Measurements from ENCODE around the gene MEGF10. TPM values are rescaled to one million over a fixed set of nuclear protein-coding genes. Genes with fewer than 3 reads are reported as not detected.

Gene MEGF10
- polyA plus RNA-seq, 1 donor: 43.1 TPM

GRCh38 chr5:127370631-127371030, 80.0 kb downstream of the MEGF10 start:
- no peak for DNase-seq

- DNase-seq: no peak
Measured at GRCh38 chr5:127373858-127374491, 83.4 kb downstream of the MEGF10 start.

GRCh38 chr5:127375124-127375523, 84.5 kb downstream of the MEGF10 start:
- no peak for DNase-seq

- DNase-seq: no peak
Measured at GRCh38 chr5:127375544-127376091, 85.0 kb downstream of the MEGF10 start.

- DNase-seq: no peak
Measured at GRCh38 chr5:127377651-127378050, 87.1 kb downstream of the MEGF10 start.

DNA sequence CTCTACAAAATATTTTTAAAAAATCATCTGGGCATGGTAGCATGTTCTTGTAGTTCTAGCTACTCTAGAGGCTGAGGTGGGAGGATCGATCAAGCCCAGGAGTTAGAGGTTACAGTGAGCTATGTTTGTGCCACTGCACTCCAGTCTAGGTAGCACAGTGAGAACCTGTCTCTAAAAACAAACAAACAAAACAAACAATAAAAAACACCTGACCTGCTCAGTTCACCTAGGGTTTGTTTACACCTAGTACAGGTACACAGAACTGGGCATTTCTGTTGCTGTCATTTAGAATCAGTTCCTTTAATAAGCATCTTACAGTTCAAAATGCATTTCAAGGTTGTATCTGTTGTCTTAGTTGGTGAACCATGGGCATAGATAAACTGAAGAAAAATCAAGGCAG, 95.3 kb downstream of the MEGF10 start:
- no peak for DNase-seq

- DNase-seq: no peak
Measured at GRCh38 chr5:127386557-127386956, 96.0 kb downstream of the MEGF10 start.

- DNase-seq: no peak
Measured at GRCh38 chr5:127389601-127390000, 99.0 kb downstream of the MEGF10 start.

- DNase-seq: no peak
Measured at GRCh38 chr5:127392762-127393161, 102.2 kb downstream of the MEGF10 start.

GRCh38 chr5:127396490-127397155, 106.0 kb downstream of the MEGF10 start:
- no peak for DNase-seq

DNA sequence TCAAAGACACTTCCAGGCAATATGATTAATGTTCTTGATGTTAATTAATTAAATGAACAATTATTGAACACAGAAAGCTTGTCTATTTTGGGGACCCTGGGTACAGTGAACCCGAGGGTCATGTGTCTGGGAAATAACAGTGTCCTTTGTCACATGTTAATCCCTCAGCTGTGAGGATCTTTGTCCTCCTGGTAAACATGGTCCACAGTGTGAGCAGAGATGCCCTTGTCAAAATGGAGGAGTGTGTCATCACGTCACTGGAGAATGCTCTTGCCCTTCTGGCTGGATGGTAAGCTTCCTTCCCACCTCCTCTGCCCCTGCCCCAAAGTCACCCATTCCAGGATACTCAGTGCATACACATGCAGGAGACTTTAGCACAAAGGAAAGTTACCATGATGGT, 107.9 kb downstream of the MEGF10 start:
- no peak for DNase-seq

DNA sequence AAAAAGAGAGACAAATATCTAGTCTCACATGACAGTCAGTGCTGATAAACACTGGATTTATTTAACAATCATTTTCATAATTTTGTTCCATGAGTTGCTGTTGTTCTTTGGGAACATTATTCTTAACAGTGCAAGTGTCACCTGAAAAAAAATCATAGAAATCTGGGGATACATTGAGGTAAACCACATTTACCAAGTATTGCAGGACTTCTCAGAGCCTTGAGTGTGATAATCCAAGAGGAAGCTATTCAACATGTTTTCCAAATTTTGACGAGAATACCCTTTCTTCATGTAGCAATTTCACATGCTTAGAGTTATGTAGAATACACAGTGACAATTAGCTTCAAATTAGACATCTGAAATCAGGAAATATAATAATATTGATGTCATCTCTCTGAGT, 108.5 kb downstream of the MEGF10 start:
- DNase-seq: no peak

GRCh38 chr5:127400539-127400938, 109.9 kb downstream of the MEGF10 start:
- no peak for DNase-seq

GRCh38 chr5:127400946-127401670, 110.5 kb downstream of the MEGF10 start:
- no peak for DNase-seq

GRCh38 chr5:127402361-127402760, 111.8 kb downstream of the MEGF10 start:
- no peak for DNase-seq

GRCh38 chr5:127404190-127404589, 113.6 kb downstream of the MEGF10 start:
- no peak for DNase-seq

GRCh38 chr5:127406326-127407121, 115.9 kb downstream of the MEGF10 start:
- DNase-seq: no peak

GRCh38 chr5:127409246-127409917, 118.8 kb downstream of the MEGF10 start:
- DNase-seq: no peak

GRCh38 chr5:127409921-127410675, 119.5 kb downstream of the MEGF10 start:
- DNase-seq: no peak

DNA sequence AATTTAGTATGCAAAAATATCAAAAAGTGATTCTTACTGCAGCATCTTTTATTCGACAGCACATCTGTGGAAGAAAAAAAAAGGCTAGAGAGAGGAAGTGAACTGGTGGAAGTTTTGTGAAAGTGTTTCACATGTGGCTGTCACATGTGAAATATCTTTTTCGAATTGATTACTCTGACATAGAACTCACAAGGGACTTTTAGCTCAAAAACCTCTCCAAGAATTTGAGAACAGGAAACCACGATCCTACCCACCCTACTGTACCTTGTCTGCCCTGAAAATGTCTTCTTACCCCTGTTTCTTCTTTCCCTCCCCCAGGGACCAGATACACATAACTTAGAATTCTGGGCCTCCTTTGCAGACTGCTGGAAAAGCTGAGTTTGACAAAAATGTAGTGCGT, 120.4 kb downstream of the MEGF10 start:
- peak; percentile 68 for DNase-seq

- no peak for DNase-seq
Measured at GRCh38 chr5:127411381-127411780, 120.8 kb downstream of the MEGF10 start.

All from hindlimb muscle (tissue), 1 donor.